AG09319 (cell line): Measurements from ENCODE around the gene GBX2.
A peak's percentile ranks its signal among the peaks of the same experiment; 100 is the strongest.

Source experiments
- DNase-seq: peaks from one replicate; pipeline ENCODE4 v3.0.0-alpha.2; 2010; ENCODE audit warnings: low read depth; ENCODE audit errors: extremely low read depth
- CTCF ChIP-seq: IDR thresholded peaks from 2 replicates; pipeline ENCODE4 v1.5.1; 2011; ENCODE audit warnings: low read depth, mild to moderate bottlenecking, inconsistent platforms, low read length, moderate library complexity

The GBX2 gene

GRCh38 chr2:236176951-236177350 is 8.8 kb upstream of the GBX2 start:
- no peak for DNase-seq
- no peak for TF ChIP-seq CTCF

- no peak for DNase-seq
- TF ChIP-seq CTCF, result peak; percentile 30
Observed at GRCh38 chr2:236176417-236176816, 8.2 kb upstream of the GBX2 start.

GRCh38 chr2:236175548-236176150 is 7.5 kb upstream of the GBX2 start:
- TF ChIP-seq CTCF, result no peak
- DNase-seq, result no peak

- TF ChIP-seq CTCF, result no peak
- no peak for DNase-seq
Observed at GRCh38 chr2:236173729-236174607, 5.8 kb upstream of the GBX2 start.

GRCh38 chr2:236173036-236173728 is 5.0 kb upstream of the GBX2 start:
- no peak for TF ChIP-seq CTCF
- no peak for DNase-seq

GRCh38 chr2:236172255-236173035 is 4.3 kb upstream of the GBX2 start:
- no peak for DNase-seq
- TF ChIP-seq CTCF, result no peak
